Measurements from ENCODE around the gene ZBTB16.

- no peak for TF ChIP-seq CTCF (IDR thresholded peaks at IDR 0.05)
- no peak for TF ChIP-seq EP300 (IDR thresholded peaks at IDR 0.05)
- no peak for TF ChIP-seq POLR2A (IDR thresholded peaks at IDR 0.05)
These were observed 99.8 kb downstream of the ZBTB16 start for GRCh38 chr11:114159320-114159719.

All from sigmoid colon (tissue), 4 donors.